Neural crest cell (in vitro differentiated cells): Measurements from ENCODE around the gene IST1. TPM values are rescaled to one million over a fixed set of nuclear protein-coding genes. Genes with fewer than 3 reads are reported as not detected.

Source experiments
- DNase-seq: peaks from one replicate; pipeline ENCODE4 v3.0.0; 2021; ENCODE audit warnings: low read depth, mixed read lengths, low spot score
- H3K27ac Mint-ChIP-seq: one replicate; pipeline ENCODE4 v1.8.0; 2021; ENCODE audit warnings: mild to moderate bottlenecking, mixed read lengths; ENCODE audit not compliant: unreplicated experiment
- H3K27me3 Mint-ChIP-seq: 2 replicates; pipeline ENCODE4 v1.8.0; 2021; ENCODE audit warnings: low read depth, mild to moderate bottlenecking, mixed read lengths
- H3K36me3 Mint-ChIP-seq: 2 replicates; pipeline ENCODE4 v1.8.0; 2021; ENCODE audit warnings: low read depth, mild to moderate bottlenecking, mixed read lengths
- H3K4me1 Mint-ChIP-seq: 2 replicates; pipeline ENCODE4 v1.8.0; 2021; ENCODE audit warnings: mixed read lengths
- H3K4me3 Mint-ChIP-seq: one replicate; pipeline ENCODE4 v1.8.0; 2021; ENCODE audit warnings: mild to moderate bottlenecking, mixed read lengths
- H3K9me3 Mint-ChIP-seq: 2 replicates; pipeline ENCODE4 v1.8.0; 2021; ENCODE audit warnings: mixed read lengths
- total RNA-seq: library from RNA; stranded (reverse); gene quantifications from 2 replicates; pipeline ENCODE4 v1.2.1, GENCODE V29; 2021
- TF ChIP-seq, protein P1 (sequence below): fragments of 200-600 bp; sonication (generic); conservative IDR thresholded peaks from 2 replicates; pipeline ENCODE4 v1.5.0; 2021; ENCODE audit warnings: antibody characterized with exemption, mild to moderate bottlenecking

Gene IST1
- total RNA-seq, 1 donor from 2014 or later = 242 TPM

DNA sequence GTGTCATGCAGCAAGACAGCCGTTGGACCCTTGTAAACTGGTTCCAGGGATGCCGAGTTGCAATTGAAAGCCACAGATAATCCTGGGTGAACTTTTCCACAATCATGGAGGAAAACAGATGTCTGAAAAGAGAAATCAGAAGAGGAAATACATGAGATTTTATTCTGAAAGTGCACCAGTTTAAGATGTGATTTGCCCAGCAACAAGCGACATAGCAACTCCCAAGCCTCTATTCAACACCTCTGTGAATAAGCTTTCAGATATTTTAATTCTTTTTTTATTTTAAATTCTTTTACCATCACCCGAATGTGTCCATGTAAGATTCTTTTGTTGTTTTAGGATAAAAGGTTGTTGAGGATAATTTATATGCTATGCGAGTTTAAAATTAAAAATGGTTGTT lies 58.8 kb downstream of the IST1 start:
- no peaks in the 10 kb centered on the region for H3K36me3 Mint-ChIP-seq
- peaks cover 5% of the 10 kb centered on the region for H3K4me1 Mint-ChIP-seq
- H3K4me3 Mint-ChIP-seq = no peak overlapping the region
- no peak overlapping the region for H3K27ac Mint-ChIP-seq
- H3K9me3 Mint-ChIP-seq = no peaks in the 10 kb centered on the region
- DNase-seq = no peak
- H3K27me3 Mint-ChIP-seq = no peaks in the 10 kb centered on the region
- TF ChIP-seq, protein P1, sequence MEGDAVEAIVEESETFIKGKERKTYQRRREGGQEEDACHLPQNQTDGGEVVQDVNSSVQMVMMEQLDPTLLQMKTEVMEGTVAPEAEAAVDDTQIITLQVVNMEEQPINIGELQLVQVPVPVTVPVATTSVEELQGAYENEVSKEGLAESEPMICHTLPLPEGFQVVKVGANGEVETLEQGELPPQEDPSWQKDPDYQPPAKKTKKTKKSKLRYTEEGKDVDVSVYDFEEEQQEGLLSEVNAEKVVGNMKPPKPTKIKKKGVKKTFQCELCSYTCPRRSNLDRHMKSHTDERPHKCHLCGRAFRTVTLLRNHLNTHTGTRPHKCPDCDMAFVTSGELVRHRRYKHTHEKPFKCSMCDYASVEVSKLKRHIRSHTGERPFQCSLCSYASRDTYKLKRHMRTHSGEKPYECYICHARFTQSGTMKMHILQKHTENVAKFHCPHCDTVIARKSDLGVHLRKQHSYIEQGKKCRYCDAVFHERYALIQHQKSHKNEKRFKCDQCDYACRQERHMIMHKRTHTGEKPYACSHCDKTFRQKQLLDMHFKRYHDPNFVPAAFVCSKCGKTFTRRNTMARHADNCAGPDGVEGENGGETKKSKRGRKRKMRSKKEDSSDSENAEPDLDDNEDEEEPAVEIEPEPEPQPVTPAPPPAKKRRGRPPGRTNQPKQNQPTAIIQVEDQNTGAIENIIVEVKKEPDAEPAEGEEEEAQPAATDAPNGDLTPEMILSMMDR = no peak

DNA sequence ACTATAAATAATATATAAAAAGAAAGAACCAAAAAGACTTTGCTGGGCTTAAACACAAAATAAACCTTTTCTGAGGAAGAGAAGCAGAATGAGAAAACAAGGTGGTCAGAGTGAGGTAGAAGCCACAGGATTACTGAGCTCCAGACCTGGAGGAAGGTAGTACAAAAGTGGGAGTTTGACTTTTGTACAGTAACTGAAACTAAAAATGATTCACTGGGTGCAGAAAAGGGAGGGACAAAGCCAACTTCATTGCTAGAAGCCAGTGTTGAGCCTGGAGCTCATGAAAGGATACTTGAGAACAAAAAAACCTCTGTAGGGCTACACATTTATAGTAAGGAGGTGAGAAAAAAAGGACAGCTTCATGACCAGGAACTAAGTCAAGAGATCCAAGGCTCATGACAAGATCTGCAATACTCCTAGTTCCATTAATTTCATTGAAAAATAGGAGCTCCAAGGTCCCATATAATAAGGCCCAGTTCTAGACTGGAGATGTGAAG lies 59.4 kb downstream of the IST1 start:
- TF ChIP-seq, protein P1 = no peak
- Mint-ChIP-seq H3K9me3 (no peaks in the 10 kb centered on the region), H3K27ac (peak overlapping the region; percentile 75), H3K36me3 (no peaks in the 10 kb centered on the region), H3K4me1 (peaks cover 5% of the 10 kb centered on the region), H3K4me3 (no peak overlapping the region), H3K27me3 (no peaks in the 10 kb centered on the region)
- DNase-seq = no peak

DNA sequence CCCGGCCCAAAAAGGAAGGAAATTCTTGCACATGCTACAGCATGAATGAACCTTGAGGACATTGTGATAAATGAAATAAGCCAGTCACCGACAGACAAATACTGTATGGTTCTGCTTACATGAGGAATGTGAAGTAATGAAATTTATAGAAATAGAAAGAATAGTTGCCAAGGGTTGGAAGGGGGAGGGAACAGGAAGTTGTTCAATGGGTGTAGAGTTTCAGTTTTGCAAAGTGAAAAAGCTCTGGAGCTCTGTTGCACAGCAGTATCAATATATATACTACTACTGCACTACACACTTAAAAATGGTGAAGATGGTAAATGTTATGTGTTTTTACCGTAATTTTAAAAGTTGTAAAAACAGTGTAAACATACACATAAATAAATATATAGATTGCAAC lies 61.2 kb downstream of the IST1 start:
- TF ChIP-seq, protein P1 = no peak
- Mint-ChIP-seq H3K9me3 (no peaks in the 10 kb centered on the region), H3K4me1 (peaks cover 9% of the 10 kb centered on the region), H3K27me3 (no peaks in the 10 kb centered on the region), H3K27ac (no peak overlapping the region), H3K36me3 (no peaks in the 10 kb centered on the region), H3K4me3 (no peak overlapping the region)
- DNase-seq = no peak

DNA sequence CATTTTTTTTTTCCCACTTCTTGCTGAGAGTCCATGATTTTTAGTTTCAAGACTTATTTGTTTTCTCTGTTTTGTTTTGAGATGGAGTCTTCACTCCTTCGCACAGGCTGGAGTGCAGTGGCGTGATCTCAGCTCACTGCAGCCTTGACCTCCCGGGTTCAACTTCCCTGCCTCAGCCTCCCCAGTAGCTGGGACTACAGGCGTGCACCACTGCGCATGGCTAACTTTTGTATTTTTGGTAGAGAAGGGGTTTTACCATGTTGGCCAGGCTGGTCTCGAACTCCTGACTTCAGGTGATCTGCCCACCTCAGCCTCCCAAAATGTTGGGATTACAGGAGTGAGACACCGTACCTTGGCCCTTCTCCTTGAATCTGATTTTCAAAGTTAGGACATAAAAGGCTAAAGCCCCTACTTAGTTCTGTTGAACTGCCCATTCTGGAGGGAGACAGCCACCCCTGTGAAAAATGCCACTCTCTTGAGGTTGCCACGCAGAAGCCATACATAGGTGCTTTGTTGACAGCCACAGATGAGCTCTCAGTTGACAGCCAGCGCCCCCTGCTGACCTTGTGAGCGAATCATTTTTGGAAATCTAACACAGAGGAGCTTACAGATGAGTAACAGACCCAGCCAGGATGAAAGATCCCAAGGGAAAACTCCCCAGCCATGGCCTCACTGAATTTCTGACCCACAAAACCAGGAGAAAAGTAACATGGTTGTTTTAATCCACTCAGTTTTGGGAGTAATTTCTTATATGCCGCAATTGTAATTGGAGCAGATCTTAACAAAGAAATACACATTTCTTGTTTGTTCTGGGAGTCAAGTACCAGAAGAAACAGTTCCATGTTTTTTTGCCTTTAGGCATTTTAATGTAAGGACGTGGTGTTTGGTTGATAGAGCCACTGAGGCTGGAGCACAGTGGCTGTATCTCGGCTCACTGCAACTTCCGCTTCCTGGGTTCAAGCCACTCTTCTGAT lies 66.0 kb downstream of the IST1 start:
- Mint-ChIP-seq H3K27ac (no peak overlapping the region), H3K27me3 (no peaks in the 10 kb centered on the region), H3K4me3 (no peak overlapping the region), H3K9me3 (no peaks in the 10 kb centered on the region), H3K36me3 (no peaks in the 10 kb centered on the region), H3K4me1 (peaks cover 6% of the 10 kb centered on the region)
- peak; percentile 93 for DNase-seq
- TF ChIP-seq, protein P1 = peak; percentile 82

DNA sequence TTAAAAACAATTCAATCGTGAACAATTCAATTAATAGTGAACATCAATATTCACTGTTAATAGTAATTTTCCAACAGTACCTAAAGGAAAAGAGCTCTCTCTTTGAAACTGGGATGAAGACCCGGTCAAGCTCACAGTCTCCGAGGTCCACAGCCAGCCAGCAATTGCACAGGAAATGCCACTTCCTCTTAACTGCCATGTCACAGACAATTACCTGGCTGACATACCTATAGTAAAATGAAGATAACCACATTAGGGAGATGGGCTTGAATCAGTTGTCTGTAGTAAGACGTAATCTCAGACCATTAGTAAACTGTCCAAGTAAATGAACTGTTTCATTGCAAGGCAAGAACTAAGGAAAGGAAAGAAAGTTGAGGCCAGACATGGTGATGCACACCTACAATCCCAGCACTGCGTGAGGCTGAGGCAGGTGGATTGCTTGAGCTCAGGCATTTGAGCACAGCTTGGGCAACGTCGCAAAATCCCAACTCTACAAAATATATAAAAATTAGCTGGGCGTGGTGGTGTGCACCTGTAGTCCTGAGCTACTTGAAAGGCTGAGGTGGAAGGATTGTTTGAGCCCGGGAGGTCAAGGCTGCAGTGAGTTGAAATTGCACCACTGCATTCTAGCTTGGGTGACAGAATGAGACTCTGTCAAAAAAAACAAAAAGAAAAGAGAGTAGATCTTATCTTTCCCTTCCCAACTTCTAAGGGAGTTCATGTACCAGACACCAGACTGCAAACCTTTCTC lies 68.0 kb downstream of the IST1 start:
- no peaks in the 10 kb centered on the region for H3K36me3 Mint-ChIP-seq
- no peak overlapping the region for H3K4me3 Mint-ChIP-seq
- TF ChIP-seq, protein P1 = no peak
- peaks cover 6% of the 10 kb centered on the region for H3K4me1 Mint-ChIP-seq
- H3K9me3 Mint-ChIP-seq = no peaks in the 10 kb centered on the region
- H3K27ac Mint-ChIP-seq = no peak overlapping the region
- no peak for DNase-seq
- H3K27me3 Mint-ChIP-seq = no peaks in the 10 kb centered on the region
